GM18517 (cell line): ENCODE data around the gene MRPL11.
"Not testable (repeated sequence)": the region's sequence is repeated elsewhere in the genome, so short reads cannot be mapped to it uniquely, and the experiment has no call there.

ENCODE experiments used
- ATAC-seq: cut with Tn5 transposase; IDR thresholded peaks from one replicate; pipeline ENCODE4 v1.9.1; 2021; ENCODE audit warnings: mild to moderate bottlenecking, moderate library complexity; ENCODE audit not compliant: unreplicated experiment

The MRPL11 gene

DNA sequence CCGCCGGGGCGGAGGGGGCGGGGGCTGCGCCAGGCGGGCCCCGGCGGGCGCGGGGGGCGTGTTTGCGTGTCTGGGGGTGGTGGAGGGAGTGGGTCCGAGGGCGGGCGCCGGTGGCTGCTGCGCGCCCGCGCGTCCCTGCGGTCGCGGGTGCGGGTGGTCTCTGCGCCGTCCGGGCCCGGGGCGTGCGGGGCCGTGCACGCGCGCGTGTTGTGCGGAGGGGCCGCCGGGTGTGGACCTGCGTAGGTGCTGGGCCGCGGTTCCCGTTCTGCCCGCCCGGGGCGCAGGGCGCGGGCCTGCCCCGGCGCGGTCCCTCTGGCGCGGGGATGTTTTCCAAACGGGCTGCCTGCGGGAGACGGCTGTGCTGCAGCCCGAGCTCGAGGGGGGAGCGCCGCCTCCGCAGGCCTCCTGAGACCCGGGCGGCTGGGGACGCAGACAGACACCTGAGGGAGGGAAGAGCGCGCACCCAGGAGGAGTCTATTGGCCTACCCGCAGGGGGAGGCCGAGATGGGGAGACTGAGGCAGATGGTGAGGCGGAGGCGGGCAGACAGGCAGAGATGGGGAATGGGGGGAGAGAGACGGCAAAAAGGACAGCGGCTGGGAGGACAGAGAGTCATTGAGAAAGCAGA is 28.5 kb upstream of the MRPL11 start:
- peak; percentile 41 for ATAC-seq

DNA sequence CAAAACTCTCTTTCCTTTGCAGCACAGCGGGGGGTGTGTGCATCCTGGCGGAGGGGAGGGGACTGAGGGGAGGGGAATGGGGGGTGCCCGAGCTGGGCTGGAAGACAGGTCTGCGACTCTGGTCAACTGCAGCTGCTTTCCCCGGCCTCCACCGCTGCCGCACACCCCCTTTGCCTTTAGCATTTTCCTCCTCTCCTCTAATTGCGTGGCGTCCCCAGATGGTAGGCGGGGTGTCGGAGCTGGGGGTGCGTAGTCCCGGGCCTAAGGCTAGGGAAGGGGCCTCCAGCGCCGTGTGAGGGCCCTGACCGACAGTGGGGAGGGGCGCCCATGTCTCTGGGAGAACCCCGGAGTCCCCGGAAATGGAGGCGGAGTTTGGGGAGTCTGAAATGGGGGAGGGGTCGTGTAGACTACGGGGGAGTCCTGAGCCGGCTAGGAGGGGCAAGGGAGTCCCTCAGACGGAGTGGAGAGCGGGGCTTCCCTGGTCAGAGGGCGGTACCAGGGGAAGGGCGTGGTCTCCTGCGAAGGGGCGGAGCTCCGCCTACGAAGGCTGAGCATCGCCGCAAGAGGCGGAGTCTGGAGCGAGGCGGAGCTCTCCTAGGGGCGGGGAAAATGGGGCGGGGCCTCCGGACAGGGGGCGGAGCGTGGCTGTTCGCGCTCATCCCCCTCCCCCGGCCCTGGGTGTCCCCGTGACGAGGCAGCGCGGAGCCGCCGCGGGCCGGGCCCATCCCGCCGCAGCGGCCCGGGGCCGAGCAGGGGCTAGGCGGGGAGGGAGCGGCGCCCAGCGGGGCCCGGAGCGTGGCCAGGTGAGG is 27.8 kb upstream of the MRPL11 start, which contains the start of gene PELI3:
Gene PELI3 (plus strand): TSS at position 681 of the 809 bp plus-strand sequence. CDS start 1,224 bp downstream, outside the sequence.
- peak; percentile 71 for ATAC-seq

DNA sequence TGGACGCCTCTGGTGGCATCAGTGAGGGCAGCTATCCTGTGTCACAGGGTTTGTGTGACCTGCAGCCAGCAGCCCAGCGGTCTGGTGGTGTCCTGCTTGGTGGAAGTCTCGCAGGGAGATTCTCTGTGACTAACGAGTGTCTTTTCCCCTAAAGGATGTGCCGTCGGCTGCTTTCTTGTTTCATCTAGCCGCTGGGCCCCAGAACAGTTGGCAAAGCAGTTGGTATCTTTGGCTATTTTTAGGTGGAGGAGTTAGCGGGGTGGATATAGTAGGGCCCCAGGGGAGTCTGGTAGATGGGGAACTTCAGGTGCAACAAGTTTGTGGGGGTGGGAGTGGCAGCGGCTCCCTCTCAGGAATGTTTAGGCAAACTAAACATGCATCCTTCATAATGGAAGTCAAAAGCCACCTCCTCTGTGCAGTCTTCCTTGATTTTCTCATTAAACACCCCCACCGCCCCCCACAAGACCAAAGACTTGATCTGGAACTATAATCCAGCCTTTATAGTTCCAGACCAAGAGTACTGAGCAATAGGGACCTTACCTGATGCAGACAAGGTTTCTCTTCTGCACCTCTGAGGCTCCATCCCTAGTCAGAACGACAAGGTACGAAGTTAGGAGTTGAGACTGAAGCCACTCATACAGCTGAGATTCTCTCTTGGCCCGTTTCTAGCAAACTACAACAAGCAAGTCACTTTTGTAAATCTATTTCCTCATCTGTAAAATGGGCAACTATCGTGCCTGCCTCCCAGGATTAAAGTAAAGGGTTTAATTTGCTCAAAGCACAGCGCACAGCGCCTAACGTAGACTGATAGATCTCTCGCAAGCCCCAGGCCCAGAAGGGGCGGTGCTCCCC is 27.0 kb upstream of the MRPL11 start:
- ATAC-seq, result no peak

DNA sequence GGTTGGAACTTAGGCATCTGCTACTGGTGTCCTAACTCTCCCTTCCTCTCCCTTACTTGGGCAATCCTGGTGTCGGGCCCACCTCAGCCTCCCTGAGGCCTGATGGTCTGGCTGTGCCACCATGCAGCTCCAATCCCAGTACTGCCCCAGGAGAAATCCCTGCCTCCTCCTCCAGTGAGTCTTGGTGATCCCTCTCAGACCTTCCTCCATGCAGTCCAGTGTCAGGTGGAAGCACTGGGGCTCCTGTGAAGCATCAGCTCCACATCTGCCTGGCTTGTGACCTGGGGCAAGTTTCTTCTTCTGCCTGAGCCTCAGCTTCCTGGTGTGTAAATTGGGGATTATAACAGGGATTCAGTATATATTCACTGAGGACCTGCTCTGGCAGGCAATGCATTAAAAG is 26.3 kb upstream of the MRPL11 start:
- no peak for ATAC-seq

DNA sequence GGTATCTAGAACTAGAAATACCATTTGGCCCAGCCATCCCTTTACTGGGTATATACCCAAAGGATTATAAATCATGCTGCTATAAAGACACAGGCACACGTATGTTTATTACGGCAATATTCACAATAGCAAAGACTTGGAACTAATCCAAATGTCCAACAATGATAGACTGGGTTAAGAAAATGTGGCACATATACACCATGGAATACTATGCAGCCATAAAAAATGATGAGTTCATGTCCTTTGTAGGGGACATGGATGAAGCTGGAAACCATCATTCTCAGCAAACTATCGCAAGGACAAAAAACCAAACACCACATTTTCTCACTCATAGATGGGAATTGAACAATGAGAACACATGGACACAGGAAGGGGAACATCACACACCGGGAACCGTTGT is 25.5 kb upstream of the MRPL11 start:
- not testable (repeated sequence) for ATAC-seq

DNA sequence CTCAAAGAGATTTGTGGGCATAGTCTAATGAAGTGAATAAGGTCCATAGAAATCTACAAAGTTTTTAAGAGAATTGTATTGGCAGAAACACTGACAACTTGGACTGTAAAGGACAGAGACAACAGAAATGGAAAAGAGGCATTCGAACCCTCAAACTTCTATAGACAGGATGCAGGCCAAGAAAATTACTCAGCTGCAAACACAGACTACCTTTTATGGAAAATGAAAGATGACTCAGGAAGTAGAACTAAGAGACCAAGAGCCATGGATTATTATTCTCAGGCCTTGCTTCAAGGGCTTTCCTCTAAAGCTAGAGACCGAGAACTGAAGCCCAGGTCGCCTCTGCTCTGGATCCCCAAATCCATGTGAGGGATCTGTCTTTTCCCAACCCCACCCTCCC is 24.3 kb upstream of the MRPL11 start:
- no peak for ATAC-seq

DNA sequence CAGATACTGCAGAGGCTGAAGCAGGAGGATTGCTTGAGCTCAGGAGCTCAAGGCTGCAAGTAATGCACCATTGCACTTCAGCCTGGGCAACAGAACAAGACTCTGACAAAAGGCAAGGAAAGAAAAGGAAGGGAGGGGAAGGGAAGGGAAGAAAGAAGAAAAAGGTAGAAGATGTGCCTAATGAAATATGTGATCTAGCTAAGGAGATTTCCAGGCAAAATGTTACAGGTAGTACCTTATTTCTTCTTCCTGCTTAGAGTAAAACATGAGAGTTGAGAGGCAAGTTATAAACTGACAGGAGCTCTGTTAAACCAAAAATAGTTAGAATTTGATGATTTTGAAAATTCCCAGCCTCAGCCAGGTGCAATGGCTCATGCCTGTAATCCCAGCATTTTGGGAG is 23.4 kb upstream of the MRPL11 start:
- ATAC-seq, result no peak

DNA sequence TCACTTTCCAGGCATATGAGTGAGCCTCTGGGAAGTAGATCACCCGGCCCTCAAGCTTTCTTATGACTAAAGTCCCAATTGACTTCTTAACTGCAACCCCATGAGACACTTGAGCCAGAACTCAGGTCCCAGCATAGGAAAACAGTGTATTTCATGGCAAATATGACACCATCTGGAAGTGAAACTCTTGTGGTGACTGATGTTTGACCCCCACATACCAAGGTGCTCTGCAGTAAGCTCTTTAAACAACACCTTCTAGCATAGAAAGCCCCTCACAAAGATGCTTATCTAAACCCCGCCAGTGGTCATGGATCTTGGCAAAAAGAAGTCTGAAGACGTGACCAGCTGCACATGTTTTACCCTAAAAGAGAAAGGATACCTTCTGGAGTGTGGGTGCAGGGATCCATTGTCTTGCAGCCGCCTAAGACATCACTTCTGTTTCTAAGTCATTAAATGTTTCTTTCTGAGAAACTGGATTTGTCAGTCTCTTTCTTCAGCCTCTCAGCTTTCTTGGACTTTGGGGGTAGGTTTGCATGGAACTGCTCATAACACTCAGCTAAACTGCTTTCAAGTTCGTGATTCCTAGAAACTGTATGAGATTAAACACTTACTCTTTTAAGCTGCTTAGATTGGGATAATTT is 20.6 kb upstream of the MRPL11 start:
- no peak for ATAC-seq

DNA sequence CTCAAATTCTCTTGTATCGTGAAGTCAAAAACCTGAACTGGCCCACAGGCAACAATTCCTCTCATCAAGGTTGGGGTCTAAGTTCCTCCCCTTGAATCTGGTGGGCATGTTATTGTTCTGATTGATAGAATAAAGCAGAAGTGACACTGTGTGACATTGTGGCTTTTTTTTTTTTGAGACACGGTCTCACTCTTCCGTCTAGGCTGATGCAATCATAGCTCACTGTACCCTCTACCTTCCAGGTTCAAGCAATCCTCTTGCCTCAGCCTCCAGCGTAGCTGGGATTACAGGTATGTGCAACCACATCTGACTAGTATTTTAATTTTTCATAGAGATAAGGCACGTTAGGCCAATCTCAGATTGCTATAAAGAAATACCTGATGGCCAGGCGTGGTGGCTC is 19.2 kb upstream of the MRPL11 start:
- no peak for ATAC-seq

DNA sequence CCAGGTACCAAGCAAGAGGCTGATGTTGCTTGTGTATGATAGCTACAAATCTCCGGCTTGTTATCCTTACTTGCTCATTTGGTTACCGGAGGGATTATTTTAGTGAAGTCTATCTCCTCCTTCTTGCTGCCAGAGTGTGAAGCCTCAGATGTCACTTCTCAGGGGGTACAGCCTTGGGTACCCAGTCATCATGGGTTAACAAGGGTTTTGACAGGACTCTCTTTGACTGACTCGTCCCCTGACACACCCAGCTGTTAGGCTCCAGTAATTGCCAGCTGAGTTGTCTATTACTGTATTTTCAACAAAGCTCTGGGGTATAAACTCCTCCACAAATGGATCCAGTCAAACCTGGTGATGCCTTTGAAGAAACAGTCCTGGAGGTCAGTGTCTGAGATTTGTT is 16.2 kb upstream of the MRPL11 start:
- ATAC-seq, result no peak

DNA sequence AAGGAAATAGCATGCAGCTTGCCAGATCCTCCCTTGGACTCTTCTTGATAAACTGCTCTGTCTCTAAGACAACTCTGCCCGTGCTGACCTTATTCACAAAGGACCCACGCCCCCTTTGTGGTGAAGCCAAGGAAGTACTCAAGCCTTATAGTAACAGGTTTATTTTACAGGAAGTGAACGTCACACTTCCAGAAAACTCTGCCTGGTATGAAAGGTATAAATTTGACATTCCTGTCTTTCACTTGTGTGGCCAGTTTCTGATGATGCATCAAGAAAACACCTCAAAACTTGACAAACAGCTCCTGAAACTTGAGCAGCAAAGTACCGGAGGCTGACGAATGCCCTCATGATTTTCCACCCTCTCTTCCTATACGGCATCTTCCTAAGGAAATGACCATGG is 15.6 kb upstream of the MRPL11 start:
- ATAC-seq, result no peak

DNA sequence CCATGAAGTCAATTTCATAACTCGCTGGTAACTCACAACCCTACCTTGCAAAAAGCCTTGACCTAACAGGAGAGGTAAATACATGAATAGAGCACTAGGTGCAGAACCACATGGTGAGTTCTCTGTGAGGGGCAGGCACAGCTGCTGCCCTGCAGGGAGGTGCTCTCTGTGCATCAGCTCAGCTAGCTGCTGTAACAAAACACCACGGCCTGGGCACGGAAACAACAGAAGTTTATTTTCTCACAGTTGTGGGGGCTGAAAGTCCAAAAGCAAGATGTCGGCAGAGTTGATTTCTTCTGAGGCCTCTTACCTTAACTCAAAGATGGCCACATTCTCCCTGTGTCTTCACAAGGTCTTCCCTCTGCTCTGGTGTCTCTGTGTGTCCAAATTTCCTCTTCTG is 13.0 kb upstream of the MRPL11 start:
- ATAC-seq, result no peak

DNA sequence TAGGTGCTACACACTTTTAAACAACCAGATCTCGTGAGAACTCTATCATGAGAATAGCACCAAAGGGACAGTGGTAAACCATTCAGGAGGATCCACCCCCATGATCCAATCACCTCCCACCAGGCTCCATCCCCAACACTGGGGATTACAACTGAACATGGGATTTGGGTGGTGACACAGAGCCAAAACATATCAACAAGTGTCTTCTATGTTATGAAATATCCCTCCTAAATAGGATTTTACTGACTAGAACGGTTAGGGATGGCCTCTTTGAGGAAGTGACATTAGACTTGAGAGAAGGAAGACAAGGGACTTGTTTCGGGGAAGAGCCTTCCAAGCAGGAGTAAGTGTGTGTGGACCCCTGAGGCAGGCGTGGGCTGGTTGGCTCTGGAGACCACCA is 11.9 kb upstream of the MRPL11 start:
- no peak for ATAC-seq

DNA sequence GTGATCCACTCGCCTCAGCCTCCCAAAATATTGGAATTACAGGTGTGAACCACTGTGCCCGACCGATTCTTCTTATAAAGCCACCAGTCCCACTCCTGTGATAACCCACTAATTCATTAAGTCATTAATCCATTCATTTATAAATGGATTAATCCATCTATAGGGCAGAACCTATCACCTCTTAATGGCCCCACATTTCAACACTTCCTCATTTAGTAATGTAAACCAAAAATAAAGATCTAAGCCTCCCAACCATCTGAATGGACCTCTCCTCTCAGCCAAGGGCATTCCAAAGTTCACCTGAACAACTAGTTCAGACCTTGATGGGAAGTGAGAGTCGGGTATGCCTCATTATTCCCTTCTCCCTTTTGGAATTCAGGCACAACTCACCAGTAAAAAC is 9.9 kb upstream of the MRPL11 start:
- no peak for ATAC-seq

DNA sequence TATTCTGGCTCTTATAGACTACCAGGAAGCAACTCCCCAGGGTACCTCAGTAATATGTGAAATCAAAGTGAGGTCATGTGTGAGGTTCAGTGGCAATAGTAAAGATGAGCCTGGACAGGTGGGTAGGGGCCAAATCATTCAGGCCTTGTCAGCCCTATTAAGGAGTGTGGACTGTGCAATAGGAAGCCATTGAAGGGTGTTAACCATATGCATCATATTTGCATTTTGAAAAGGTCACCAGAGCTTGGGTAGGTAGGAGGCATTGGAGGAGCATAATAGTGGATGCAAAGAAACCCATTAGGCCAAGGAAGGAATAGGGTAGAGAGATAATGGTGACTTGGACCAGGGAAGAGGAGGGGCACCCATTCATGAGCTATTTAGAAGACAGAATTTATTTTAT is 8.4 kb upstream of the MRPL11 start:
- ATAC-seq, result no peak

DNA sequence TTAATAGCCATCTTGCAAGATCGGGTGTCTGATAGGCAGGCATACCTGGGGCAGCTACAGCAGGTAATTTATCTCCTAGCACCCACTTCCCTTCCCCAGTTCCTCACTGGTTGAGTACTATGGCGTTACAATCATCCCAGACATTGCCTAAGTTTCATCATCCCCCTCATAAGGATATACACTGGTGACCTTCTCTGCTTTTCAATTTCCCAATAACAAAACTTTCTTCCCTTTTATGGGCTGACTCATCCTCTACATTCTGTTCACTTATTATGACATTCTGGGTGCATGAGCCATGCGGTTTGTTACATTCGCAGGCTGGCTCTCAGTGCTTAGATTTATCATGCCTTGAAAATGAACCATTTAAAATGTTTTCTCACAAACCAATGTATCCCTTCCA is 5.0 kb upstream of the MRPL11 start:
- ATAC-seq, result no peak

DNA sequence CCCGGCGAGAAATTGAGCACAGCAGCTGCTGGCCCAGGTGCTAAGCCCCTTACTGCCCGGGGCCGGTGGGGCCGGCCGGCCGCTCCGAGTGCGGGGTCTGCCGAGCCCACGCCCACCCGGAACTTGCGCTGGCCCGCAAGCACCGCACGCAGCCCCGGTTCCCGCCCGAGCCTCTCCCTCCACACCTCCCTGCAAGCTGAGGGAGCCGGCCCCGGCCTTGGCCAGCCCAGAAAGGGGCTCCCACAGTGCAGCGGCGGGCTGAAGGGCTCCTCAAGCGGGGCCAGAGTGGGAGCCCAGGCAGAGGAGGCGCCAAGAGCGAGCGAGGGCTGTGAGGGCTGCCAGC is 2.3 kb upstream of the MRPL11 start:
- not testable (repeated sequence) for ATAC-seq

DNA sequence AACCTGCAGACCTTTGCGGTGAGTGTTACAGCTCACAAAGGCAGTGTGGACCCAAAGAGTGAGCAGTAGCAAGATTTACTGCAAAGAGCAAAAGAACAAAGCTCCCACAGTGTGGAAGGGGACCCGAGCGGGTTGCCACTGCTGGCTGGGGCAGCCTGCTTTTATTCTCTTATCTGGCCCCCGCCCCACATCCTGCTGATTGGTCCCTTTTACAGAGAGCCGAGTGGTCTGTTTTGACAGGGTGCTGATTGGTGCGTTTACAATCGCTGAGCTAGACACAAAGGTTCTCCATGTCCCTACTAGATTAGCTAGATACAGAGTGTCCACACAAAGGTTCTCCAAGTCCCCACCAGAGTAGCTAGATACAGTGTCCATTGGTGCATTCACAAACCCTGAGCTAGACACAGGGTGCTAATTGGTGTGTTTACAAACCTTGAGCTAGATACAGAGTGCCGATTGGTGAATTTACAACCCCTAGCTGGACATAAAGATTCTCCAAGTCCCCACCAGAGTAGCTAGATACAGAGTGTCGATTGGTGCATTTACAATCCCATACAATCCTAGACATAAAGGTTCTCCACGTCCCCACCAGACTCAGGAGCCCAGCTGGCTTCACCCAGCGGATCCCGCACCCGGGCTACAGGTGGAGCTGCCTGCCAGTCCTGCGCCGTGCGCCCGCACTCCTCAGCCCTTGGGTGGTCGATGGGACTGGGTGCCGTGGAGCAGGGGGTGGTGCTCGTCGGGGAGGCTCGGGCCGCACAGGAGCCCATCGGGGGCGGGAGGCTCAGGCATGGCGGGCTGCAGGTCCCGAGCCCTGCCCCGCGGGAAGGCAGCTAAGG is 1.7 kb upstream of the MRPL11 start:
- not testable (repeated sequence) for ATAC-seq

DNA sequence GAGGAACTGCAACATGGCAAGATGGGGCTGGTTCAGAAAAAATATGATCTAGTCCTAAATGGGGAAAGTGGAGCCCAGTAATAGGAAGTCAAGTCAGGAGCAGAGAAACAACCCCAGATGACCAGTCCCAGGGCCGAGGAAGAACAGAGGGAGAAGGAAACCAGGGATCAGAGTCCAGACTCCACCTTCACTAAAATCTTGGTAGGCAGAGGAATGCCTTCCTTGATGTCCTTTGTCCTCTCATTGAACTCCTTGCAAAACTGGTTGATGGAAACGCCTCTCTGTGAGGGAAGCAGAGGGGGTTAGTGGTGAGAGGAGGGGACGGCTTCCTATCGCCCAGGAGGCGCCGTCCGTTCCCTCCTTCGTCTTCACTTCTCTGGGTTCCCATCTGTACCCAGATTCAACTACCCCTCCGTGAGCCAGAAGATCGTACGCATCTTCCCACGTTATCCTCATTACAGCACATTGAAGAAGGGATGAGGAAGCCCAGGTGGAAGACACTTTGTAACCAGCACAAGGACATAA is 607 bp downstream of the MRPL11 start:
- ATAC-seq, result no peak

DNA sequence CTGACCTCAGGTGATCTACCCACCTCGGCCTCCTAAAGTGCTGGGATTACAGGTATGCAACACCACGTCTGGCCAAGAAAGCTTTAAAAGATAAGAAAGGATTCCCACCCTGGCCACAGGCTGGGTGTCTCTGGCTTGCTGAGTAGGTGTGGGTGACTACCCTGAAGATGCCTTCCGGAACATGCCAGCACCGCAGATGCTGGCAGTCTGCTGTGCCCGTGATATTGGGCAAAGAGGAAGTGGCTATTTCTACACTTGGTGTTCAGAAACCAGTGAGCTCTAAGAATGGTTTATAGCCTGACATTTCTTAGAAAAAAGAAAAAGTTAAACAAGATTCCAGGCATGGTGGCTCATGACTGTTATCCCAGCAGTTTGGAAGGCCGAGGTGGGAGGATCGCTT is 6.1 kb downstream of the MRPL11 start:
- ATAC-seq, result no peak
